H1 (cell line): ENCODE results near the gene PPP2R2B. TPM values are rescaled to one million over a fixed set of nuclear protein-coding genes. Genes with fewer than 3 reads are reported as not detected.

Experiments
- CTCF ChIA-PET: fragments of 300-600 bp; sonication (Branson Sonifier 250); formaldehyde crosslinking; loops from one replicate; lab custom pipeline; 2021; ENCODE audit not compliant: partially characterized antibody; lab: Charles Lee
- POLR2A ChIA-PET: fragments of 300-600 bp; sonication (Branson Sonifier 250); formaldehyde crosslinking; loops from one replicate; lab custom pipeline; 2021; ENCODE audit warnings: inconsistent platforms; ENCODE audit not compliant: partially characterized antibody; lab: Charles Lee
- DNase-seq, 2 experiments: peaks; one replicate each; pipeline versions ENCODE4 v3.0.0 to v3.0.0-alpha.2; 2010 to 2022; ENCODE audit warnings: low spot score in 2 of 2, low read depth in 1 of 2, mixed read lengths in 1 of 2
- FAIRE-seq: peaks from 2 replicates; lab custom pipeline; 2011; peaks lifted over from hg19 to GRCh38; lab: Jason Lieb, UNC
- H2AFZ ChIP-seq: 2 replicates; pipeline ENCODE4 v1.8.1; 2012; ENCODE audit warnings: low read length, inconsistent platforms
- H2AK5ac ChIP-seq: 2 replicates; pipeline ENCODE4 v1.6.1; 2013; ENCODE audit warnings: low read depth, low read length
- H2BK120ac ChIP-seq: replicated peaks from 2 replicates; pipeline ENCODE3; 2013; ENCODE audit warnings: low read depth, low read length, inconsistent platforms
- H2BK12ac ChIP-seq: 2 replicates; pipeline ENCODE4 v1.6.1; 2013; ENCODE audit warnings: low read depth, low read length
- H2BK15ac ChIP-seq: 2 replicates; pipeline ENCODE4 v1.6.1; 2013; ENCODE audit warnings: low read length
- H2BK20ac ChIP-seq: 2 replicates; pipeline ENCODE4 v1.6.1; 2013; ENCODE audit warnings: low read length
- H2BK5ac ChIP-seq: 2 replicates; pipeline ENCODE4 v1.6.1; 2013; ENCODE audit warnings: low read depth, low read length
- H3K14ac ChIP-seq: 2 replicates; pipeline ENCODE4 v1.6.1; 2013; ENCODE audit warnings: inconsistent platforms; ENCODE audit not compliant: insufficient read length
- H3K18ac ChIP-seq: 2 replicates; pipeline ENCODE4 v1.6.1; 2013; ENCODE audit warnings: low read length; ENCODE audit errors: extremely low read depth
- H3K23ac ChIP-seq: 2 replicates; pipeline ENCODE4 v1.6.1; 2013; ENCODE audit warnings: inconsistent platforms; ENCODE audit not compliant: insufficient read length
- H3K23me2 ChIP-seq: 2 replicates; pipeline ENCODE4 v1.6.1; 2013; ENCODE audit warnings: low read depth, low read length
- H3K27ac ChIP-seq: 2 replicates; pipeline ENCODE4 v1.6.1; 2011; ENCODE audit warnings: low read depth, low read length, inconsistent platforms
- H3K27me3 ChIP-seq, 4 experiments: replicated peaks in 1 of 4; 1 replicate in 1 of 4; 2 replicates in 3 of 4; pipeline versions ENCODE4 v1.6.1 to v1.8.1; 2011 to 2013; ENCODE audit warnings: low read length in 3 of 4, mild to moderate bottlenecking in 3 of 4, inconsistent platforms in 2 of 4, mixed read lengths in 2 of 4, moderate library complexity in 1 of 4; ENCODE audit not compliant: control insufficient read depth in 3 of 4, insufficient read depth in 3 of 4; ENCODE audit errors: extremely low read depth in 1 of 4
- H3K36me3 ChIP-seq, 4 experiments: 2 replicates each; pipeline versions ENCODE4 v1.6.1 to v1.8.1; 2011 to 2013; ENCODE audit warnings: mild to moderate bottlenecking in 4 of 4, low read length in 3 of 4, moderate library complexity in 2 of 4, control low read depth in 1 of 4, inconsistent platforms in 1 of 4; ENCODE audit not compliant: insufficient read depth in 4 of 4, control insufficient read depth in 2 of 4
- H3K4ac ChIP-seq: replicated peaks from 2 replicates; pipeline ENCODE3; 2013; ENCODE audit warnings: low read length, low read depth, mixed read lengths, inconsistent platforms; ENCODE audit not compliant: insufficient read length
- H3K4me1 ChIP-seq, 4 experiments: replicated peaks in 1 of 4; 1 replicate in 1 of 4; 2 replicates in 3 of 4; pipeline versions ENCODE4 v1.6.1 to v1.8.1; 2011 to 2013; ENCODE audit warnings: low read length in 3 of 4, inconsistent platforms in 2 of 4, mixed read lengths in 1 of 4; ENCODE audit not compliant: insufficient read depth in 4 of 4, control insufficient read depth in 3 of 4
- H3K4me2 ChIP-seq, 2 experiments: 2 replicates each; pipeline versions ENCODE4 v1.6.1 to v1.8.1; 2011 to 2013; ENCODE audit warnings: low read depth in 2 of 2, low read length in 2 of 2, control low read depth in 1 of 2, inconsistent platforms in 1 of 2, mild to moderate bottlenecking in 1 of 2; ENCODE audit not compliant: insufficient read depth in 1 of 2
- H3K4me3 ChIP-seq, 4 experiments: fragments of 200-600, 300-600 bp in 1 of 4; sonication (generic), shearing (Covaris generic), sonication (Bioruptor Twin) in 1 of 4; 2 replicates each; pipeline versions ENCODE4 v1.5.1 to v1.8.1; 2011 to 2016; ENCODE audit warnings: low read length in 4 of 4, low read depth in 3 of 4, control low read depth in 2 of 4, inconsistent platforms in 2 of 4, mild to moderate bottlenecking in 2 of 4, mixed read lengths in 1 of 4, moderate library complexity in 1 of 4; ENCODE audit not compliant: insufficient read depth in 2 of 4; ENCODE audit errors: extremely low read depth in 1 of 4
- H3K56ac ChIP-seq: replicated peaks from 2 replicates; pipeline ENCODE3; 2013; ENCODE audit warnings: low read depth, mild to moderate bottlenecking, mixed read lengths, low read length, inconsistent platforms; ENCODE audit not compliant: insufficient read length
- H3K79me1 ChIP-seq: 2 replicates; pipeline ENCODE4 v1.6.1; 2013; ENCODE audit warnings: low read depth, low read length, control low read depth
- H3K79me2 ChIP-seq, 2 experiments: 2 replicates each; pipeline versions ENCODE4 v1.6.1 to v1.8.1; 2012 to 2013; ENCODE audit warnings: low read length in 2 of 2, mild to moderate bottlenecking in 2 of 2, inconsistent platforms in 1 of 2; ENCODE audit not compliant: insufficient read depth in 2 of 2, control insufficient read depth in 1 of 2
- H3K9ac ChIP-seq, 4 experiments: replicated peaks in 1 of 4; 1 replicate in 1 of 4; 2 replicates in 3 of 4; pipeline versions ENCODE4 v1.6.1 to v1.8.1; 2011 to 2013; ENCODE audit warnings: low read depth in 3 of 4, low read length in 3 of 4, control low read depth in 2 of 4, mild to moderate bottlenecking in 2 of 4, moderate library complexity in 2 of 4, inconsistent platforms in 1 of 4; ENCODE audit errors: extremely low read depth in 1 of 4
- H3K9me3 ChIP-seq, 2 experiments: 2 replicates each; pipeline versions ENCODE4 v1.6.1 to v1.8.1; 2012 to 2013; ENCODE audit warnings: mild to moderate bottlenecking in 2 of 2, moderate library complexity in 2 of 2, control low read depth in 1 of 2, inconsistent platforms in 1 of 2, low read depth in 1 of 2, low read length in 1 of 2, mixed read lengths in 1 of 2; ENCODE audit not compliant: insufficient read depth in 2 of 2
- H4K20me1 ChIP-seq, 2 experiments: replicated peaks in 1 of 2; 2 replicates each; pipeline versions ENCODE3 to v1.8.1; 2011 to 2013; ENCODE audit warnings: inconsistent platforms in 2 of 2, low read length in 2 of 2, mild to moderate bottlenecking in 1 of 2; ENCODE audit not compliant: insufficient read depth in 2 of 2, control insufficient read depth in 1 of 2
- H4K5ac ChIP-seq: 2 replicates; pipeline ENCODE4 v1.6.1; 2013; ENCODE audit warnings: low read length, low read depth, mixed read lengths, inconsistent platforms; ENCODE audit not compliant: insufficient read length
- H4K8ac ChIP-seq: 2 replicates; pipeline ENCODE4 v1.8.0; 2013; ENCODE audit warnings: mild to moderate bottlenecking, moderate library complexity, low read length, inconsistent platforms; ENCODE audit not compliant: insufficient read depth; ENCODE audit errors: extremely low read depth
- H4K91ac ChIP-seq: replicated peaks from 2 replicates; pipeline ENCODE3; 2013; ENCODE audit warnings: low read length, mixed read lengths, inconsistent platforms; ENCODE audit not compliant: insufficient read length
- CEBPB ChIP-seq: IDR thresholded peaks from 2 replicates; pipeline ENCODE4 v1.6.1; 2012; ENCODE audit warnings: low read depth, low read length
- HDAC6 ChIP-seq: IDR thresholded peaks from one replicate; pipeline ENCODE4 v1.7.1; 2012; ENCODE audit warnings: low read depth, mild to moderate bottlenecking, inconsistent platforms, low read length, moderate library complexity
- PHF8 ChIP-seq: fragments of 200-600 bp; sonication (generic); conservative IDR thresholded peaks from 2 replicates; pipeline ENCODE4 v1.7.1; 2012; ENCODE audit warnings: low read depth, mild to moderate bottlenecking, inconsistent platforms, low read length, moderate library complexity
- RAD21 ChIP-seq, 2 experiments: IDR thresholded peaks in 1 of 2; conservative IDR thresholded peaks in 1 of 2; 2 replicates each; pipeline ENCODE4 v1.6.1; 2011; ENCODE audit warnings: low read depth in 2 of 2, low read length in 2 of 2, improper control_type of control experiment in 1 of 2, inconsistent platforms in 1 of 2, mild to moderate bottlenecking in 1 of 2, moderate library complexity in 1 of 2
- SIX5 ChIP-seq: IDR thresholded peaks from 2 replicates; pipeline ENCODE4 v1.6.1; 2011; ENCODE audit warnings: mild to moderate bottlenecking, low read depth, low read length
- YY1 ChIP-seq: IDR thresholded peaks from 2 replicates; pipeline ENCODE4 v1.6.1; 2011; ENCODE audit warnings: low read depth, mild to moderate bottlenecking, low read length
- WGBS, 2 experiments: shearing (Covaris generic) in 1 of 2; methylation state at CpG; one replicate each; pipeline versions ENCODE4 v1.1.6 to v1.1.7; 2013 to 2015; ENCODE audit warnings: low lambda C conversion rate in 2 of 2, mixed read lengths in 2 of 2, inconsistent platforms in 1 of 2, low coverage in 1 of 2, missing lambda C conversion rate in 1 of 2; ENCODE audit not compliant: insufficient replicate concordance in 2 of 2, insufficient coverage in 1 of 2, insufficient read length in 1 of 2; ENCODE audit errors: extremely low coverage in 1 of 2, missing lambda C conversion rate in 1 of 2; 5-methylcytosine and 5-hydroxymethylcytosine counted together
- polyA plus RNA-seq, 7 experiments: library from polyadenylated mRNA; depleted of rRNA in 3 of 7; stranded (reverse) in 5 of 7; unstranded in 2 of 7; fragments of >200 nt in 5 of 7; fragments of 200-250 nt in 2 of 7; gene quantifications; 1 replicate in 5 of 7; 2 replicates in 1 of 7; 4 replicates in 1 of 7; pipeline versions ENCODE4 v1.2.1 to v1.2.3, GENCODE V29; 2011 to 2013; ENCODE audit warnings: missing spikeins in 2 of 7, mixed read lengths in 2 of 7
- total RNA-seq: library from RNA; stranded (reverse); fragmentation: NEBNext Ultra II Directional; extraction: Animal tissue kit (Norgen Biotek cat#: 25700); gene quantifications from 2 replicates; pipeline ENCODE4 v1.2.1, GENCODE V29; 2021
- TF ChIP-seq, protein P1 (sequence below): IDR thresholded peaks from 2 replicates; pipeline ENCODE4 v1.6.1; 2011; ENCODE audit warnings: low read depth, mild to moderate bottlenecking, low read length; ENCODE audit not compliant: insufficient read depth
- TF ChIP-seq, protein P2 (sequence below): IDR thresholded peaks from 2 replicates; pipeline ENCODE4 v1.6.1; 2012; ENCODE audit warnings: low read length, inconsistent platforms

Gene PPP2R2B
- total and polyA plus RNA-seq, 2 of the 8 experiments (the other 6 are each of a cell fraction or from before 2014, with no cell fraction given), result 21.1 to 37.1 TPM

- Histone ChIP-seq H3K4me3 (no peak overlapping the region), H3K4me2 (no peak overlapping the region), H3K23me2 (peaks cover 10% of the 10 kb centered on the region; the same call in 1 of the 2 replicates), H4K8ac (no peak overlapping the region), H3K18ac (no peak overlapping the region), H2BK120ac (no peak overlapping the region), H2BK20ac (no peak overlapping the region), H2AFZ (no peak overlapping the region), H3K9me3 (no peaks in the 10 kb centered on the region), H2BK15ac (no peak overlapping the region), H3K36me3 (no peaks in the 10 kb centered on the region), H2BK12ac (no peak overlapping the region), H3K14ac (no peak overlapping the region), H2BK5ac (no peak overlapping the region; the same call in 1 of the 2 replicates), H3K4ac (no peak overlapping the region), H2AK5ac (no peak overlapping the region), H3K23ac (no peak overlapping the region), H3K27ac (no peak overlapping the region), H4K20me1 (no peaks in the 10 kb centered on the region), H3K9ac (no peak overlapping the region), H4K5ac (no peak overlapping the region), H3K79me1 (peaks cover 2% of the 10 kb centered on the region; the same call in 1 of the 2 replicates), H3K27me3 (peaks cover 0 to 12% (median 8%) of the 10 kb centered on the region in 4 experiments; a peak in 6 of 7 replicates), H3K4me1 (peaks cover 0 to 16% (median 6%) of the 10 kb centered on the region in 4 experiments; a peak in 5 of 7 replicates), H4K91ac (no peak overlapping the region), H3K79me2 (peaks cover 0 to 8% of the 10 kb centered on the region in 2 experiments; a peak in 2 of 4 replicates), H3K56ac (no peak overlapping the region)
- ChIA-PET CTCF (interaction anchor here (0.5 to 2.7 kb wide), 5 partner anchors 9 to 136 kb away, joined by 3 to 6 read pairs (median 3); no protein-coding TSS in a partner anchor), POLR2A (no interaction called here)
- whole genome bisulfite sequencing, 2 experiments, result 85% methylated on average over 6 of the region's 7 CpGs; no CpG with 5 or more reads in 1 of the 2 experiments
- TF ChIP-seq PHF8, result no peak
- TF ChIP-seq SIX5, result no peak
- TF ChIP-seq, protein P1, sequence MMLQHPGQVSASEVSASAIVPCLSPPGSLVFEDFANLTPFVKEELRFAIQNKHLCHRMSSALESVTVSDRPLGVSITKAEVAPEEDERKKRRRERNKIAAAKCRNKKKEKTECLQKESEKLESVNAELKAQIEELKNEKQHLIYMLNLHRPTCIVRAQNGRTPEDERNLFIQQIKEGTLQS, result no peak
- TF ChIP-seq RAD21 (IDR thresholded peaks at IDR 0.05 in 1 of 2, conservative IDR thresholded peaks at IDR 0.05 in 1 of 2; ENCODE audit: low read depth in 2 of 2, low read length in 2 of 2), result no peak
- TF ChIP-seq HDAC6, result no peak
- no peak for TF ChIP-seq CEBPB
- TF ChIP-seq, protein P2, sequence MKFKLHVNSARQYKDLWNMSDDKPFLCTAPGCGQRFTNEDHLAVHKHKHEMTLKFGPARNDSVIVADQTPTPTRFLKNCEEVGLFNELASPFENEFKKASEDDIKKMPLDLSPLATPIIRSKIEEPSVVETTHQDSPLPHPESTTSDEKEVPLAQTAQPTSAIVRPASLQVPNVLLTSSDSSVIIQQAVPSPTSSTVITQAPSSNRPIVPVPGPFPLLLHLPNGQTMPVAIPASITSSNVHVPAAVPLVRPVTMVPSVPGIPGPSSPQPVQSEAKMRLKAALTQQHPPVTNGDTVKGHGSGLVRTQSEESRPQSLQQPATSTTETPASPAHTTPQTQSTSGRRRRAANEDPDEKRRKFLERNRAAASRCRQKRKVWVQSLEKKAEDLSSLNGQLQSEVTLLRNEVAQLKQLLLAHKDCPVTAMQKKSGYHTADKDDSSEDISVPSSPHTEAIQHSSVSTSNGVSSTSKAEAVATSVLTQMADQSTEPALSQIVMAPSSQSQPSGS, result no peak
- TF ChIP-seq YY1, result no peak
- no peak for FAIRE-seq
- no peak for DNase-seq
Measured at GRCh38 chr5:146880966-146881365, 2.4 kb upstream of the PPP2R2B start.
